H1 (cell line): ENCODE measurements around the gene CRTC3. TPM values are rescaled to one million over a fixed set of nuclear protein-coding genes. Genes with fewer than 3 reads are reported as not detected.

Experiments
- CTCF ChIA-PET: fragments of 300-600 bp; sonication (Branson Sonifier 250); formaldehyde crosslinking; loops from one replicate; lab custom pipeline; 2021; ENCODE audit not compliant: partially characterized antibody; lab: Charles Lee
- POLR2A ChIA-PET: fragments of 300-600 bp; sonication (Branson Sonifier 250); formaldehyde crosslinking; loops from one replicate; lab custom pipeline; 2021; ENCODE audit warnings: inconsistent platforms; ENCODE audit not compliant: partially characterized antibody; lab: Charles Lee
- DNase-seq, 2 experiments: peaks; one replicate each; pipeline versions ENCODE4 v3.0.0 to v3.0.0-alpha.2; 2010 to 2022; ENCODE audit warnings: low spot score in 2 of 2, low read depth in 1 of 2, mixed read lengths in 1 of 2
- FAIRE-seq: peaks from 2 replicates; lab custom pipeline; 2011; peaks lifted over from hg19 to GRCh38; lab: Jason Lieb, UNC
- H2AFZ ChIP-seq: 2 replicates; pipeline ENCODE4 v1.8.1; 2012; ENCODE audit warnings: low read length, inconsistent platforms
- H2AK5ac ChIP-seq: 2 replicates; pipeline ENCODE4 v1.6.1; 2013; ENCODE audit warnings: low read depth, low read length
- H2BK120ac ChIP-seq: replicated peaks from 2 replicates; pipeline ENCODE3; 2013; ENCODE audit warnings: low read depth, low read length, inconsistent platforms
- H2BK12ac ChIP-seq: 2 replicates; pipeline ENCODE4 v1.6.1; 2013; ENCODE audit warnings: low read depth, low read length
- H2BK15ac ChIP-seq: 2 replicates; pipeline ENCODE4 v1.6.1; 2013; ENCODE audit warnings: low read length
- H2BK20ac ChIP-seq: 2 replicates; pipeline ENCODE4 v1.6.1; 2013; ENCODE audit warnings: low read length
- H2BK5ac ChIP-seq: 2 replicates; pipeline ENCODE4 v1.6.1; 2013; ENCODE audit warnings: low read depth, low read length
- H3K14ac ChIP-seq: 2 replicates; pipeline ENCODE4 v1.6.1; 2013; ENCODE audit warnings: inconsistent platforms; ENCODE audit not compliant: insufficient read length
- H3K18ac ChIP-seq: 2 replicates; pipeline ENCODE4 v1.6.1; 2013; ENCODE audit warnings: low read length; ENCODE audit errors: extremely low read depth
- H3K23ac ChIP-seq: 2 replicates; pipeline ENCODE4 v1.6.1; 2013; ENCODE audit warnings: inconsistent platforms; ENCODE audit not compliant: insufficient read length
- H3K23me2 ChIP-seq: 2 replicates; pipeline ENCODE4 v1.6.1; 2013; ENCODE audit warnings: low read depth, low read length
- H3K27ac ChIP-seq: 2 replicates; pipeline ENCODE4 v1.6.1; 2011; ENCODE audit warnings: low read depth, low read length, inconsistent platforms
- H3K27me3 ChIP-seq, 4 experiments: replicated peaks in 1 of 4; 1 replicate in 1 of 4; 2 replicates in 3 of 4; pipeline versions ENCODE4 v1.6.1 to v1.8.1; 2011 to 2013; ENCODE audit warnings: low read length in 3 of 4, mild to moderate bottlenecking in 3 of 4, inconsistent platforms in 2 of 4, mixed read lengths in 2 of 4, moderate library complexity in 1 of 4; ENCODE audit not compliant: control insufficient read depth in 3 of 4, insufficient read depth in 3 of 4; ENCODE audit errors: extremely low read depth in 1 of 4
- H3K36me3 ChIP-seq, 4 experiments: 2 replicates each; pipeline versions ENCODE4 v1.6.1 to v1.8.1; 2011 to 2013; ENCODE audit warnings: mild to moderate bottlenecking in 4 of 4, low read length in 3 of 4, moderate library complexity in 2 of 4, control low read depth in 1 of 4, inconsistent platforms in 1 of 4; ENCODE audit not compliant: insufficient read depth in 4 of 4, control insufficient read depth in 2 of 4
- H3K4ac ChIP-seq: replicated peaks from 2 replicates; pipeline ENCODE3; 2013; ENCODE audit warnings: low read length, low read depth, mixed read lengths, inconsistent platforms; ENCODE audit not compliant: insufficient read length
- H3K4me1 ChIP-seq, 4 experiments: replicated peaks in 1 of 4; 1 replicate in 1 of 4; 2 replicates in 3 of 4; pipeline versions ENCODE4 v1.6.1 to v1.8.1; 2011 to 2013; ENCODE audit warnings: low read length in 3 of 4, inconsistent platforms in 2 of 4, mixed read lengths in 1 of 4; ENCODE audit not compliant: insufficient read depth in 4 of 4, control insufficient read depth in 3 of 4
- H3K4me2 ChIP-seq, 2 experiments: 2 replicates each; pipeline versions ENCODE4 v1.6.1 to v1.8.1; 2011 to 2013; ENCODE audit warnings: low read depth in 2 of 2, low read length in 2 of 2, control low read depth in 1 of 2, inconsistent platforms in 1 of 2, mild to moderate bottlenecking in 1 of 2; ENCODE audit not compliant: insufficient read depth in 1 of 2
- H3K4me3 ChIP-seq, 4 experiments: fragments of 200-600, 300-600 bp in 1 of 4; sonication (generic), shearing (Covaris generic), sonication (Bioruptor Twin) in 1 of 4; 2 replicates each; pipeline versions ENCODE4 v1.5.1 to v1.8.1; 2011 to 2016; ENCODE audit warnings: low read length in 4 of 4, low read depth in 3 of 4, control low read depth in 2 of 4, inconsistent platforms in 2 of 4, mild to moderate bottlenecking in 2 of 4, mixed read lengths in 1 of 4, moderate library complexity in 1 of 4; ENCODE audit not compliant: insufficient read depth in 2 of 4; ENCODE audit errors: extremely low read depth in 1 of 4
- H3K56ac ChIP-seq: replicated peaks from 2 replicates; pipeline ENCODE3; 2013; ENCODE audit warnings: low read depth, mild to moderate bottlenecking, mixed read lengths, low read length, inconsistent platforms; ENCODE audit not compliant: insufficient read length
- H3K79me1 ChIP-seq: 2 replicates; pipeline ENCODE4 v1.6.1; 2013; ENCODE audit warnings: low read depth, low read length, control low read depth
- H3K79me2 ChIP-seq, 2 experiments: 2 replicates each; pipeline versions ENCODE4 v1.6.1 to v1.8.1; 2012 to 2013; ENCODE audit warnings: low read length in 2 of 2, mild to moderate bottlenecking in 2 of 2, inconsistent platforms in 1 of 2; ENCODE audit not compliant: insufficient read depth in 2 of 2, control insufficient read depth in 1 of 2
- H3K9ac ChIP-seq, 4 experiments: replicated peaks in 1 of 4; 1 replicate in 1 of 4; 2 replicates in 3 of 4; pipeline versions ENCODE4 v1.6.1 to v1.8.1; 2011 to 2013; ENCODE audit warnings: low read depth in 3 of 4, low read length in 3 of 4, control low read depth in 2 of 4, mild to moderate bottlenecking in 2 of 4, moderate library complexity in 2 of 4, inconsistent platforms in 1 of 4; ENCODE audit errors: extremely low read depth in 1 of 4
- H3K9me3 ChIP-seq, 2 experiments: 2 replicates each; pipeline versions ENCODE4 v1.6.1 to v1.8.1; 2012 to 2013; ENCODE audit warnings: mild to moderate bottlenecking in 2 of 2, moderate library complexity in 2 of 2, control low read depth in 1 of 2, inconsistent platforms in 1 of 2, low read depth in 1 of 2, low read length in 1 of 2, mixed read lengths in 1 of 2; ENCODE audit not compliant: insufficient read depth in 2 of 2
- H4K20me1 ChIP-seq, 2 experiments: replicated peaks in 1 of 2; 2 replicates each; pipeline versions ENCODE3 to v1.8.1; 2011 to 2013; ENCODE audit warnings: inconsistent platforms in 2 of 2, low read length in 2 of 2, mild to moderate bottlenecking in 1 of 2; ENCODE audit not compliant: insufficient read depth in 2 of 2, control insufficient read depth in 1 of 2
- H4K5ac ChIP-seq: 2 replicates; pipeline ENCODE4 v1.6.1; 2013; ENCODE audit warnings: low read length, low read depth, mixed read lengths, inconsistent platforms; ENCODE audit not compliant: insufficient read length
- H4K8ac ChIP-seq: 2 replicates; pipeline ENCODE4 v1.8.0; 2013; ENCODE audit warnings: mild to moderate bottlenecking, moderate library complexity, low read length, inconsistent platforms; ENCODE audit not compliant: insufficient read depth; ENCODE audit errors: extremely low read depth
- H4K91ac ChIP-seq: replicated peaks from 2 replicates; pipeline ENCODE3; 2013; ENCODE audit warnings: low read length, mixed read lengths, inconsistent platforms; ENCODE audit not compliant: insufficient read length
- BCL11A ChIP-seq, 2 experiments: IDR thresholded peaks; one replicate each; pipeline ENCODE4 v1.6.1; 2011; ENCODE audit warnings: low read depth in 2 of 2, low read length in 2 of 2, mild to moderate bottlenecking in 2 of 2
- CREB1 ChIP-seq: IDR thresholded peaks from 2 replicates; pipeline ENCODE4 v1.6.1; 2012; ENCODE audit warnings: inconsistent platforms
- HDAC2 ChIP-seq, 2 experiments: fragments of 300-600 bp in 1 of 2; sonication (generic) in 1 of 2; IDR thresholded peaks; 2 replicates each; pipeline ENCODE4 v1.6.1; 2011 to 2012; ENCODE audit warnings: low read depth in 2 of 2, low read length in 2 of 2, mild to moderate bottlenecking in 2 of 2, moderate library complexity in 2 of 2, borderline replicate concordance in 1 of 2, inconsistent platforms in 1 of 2
- MAFK ChIP-seq: IDR thresholded peaks from 2 replicates; pipeline ENCODE4 v1.6.1; 2012; ENCODE audit warnings: low read depth, mild to moderate bottlenecking, improper control_type of control experiment, low read length
- POU5F1 ChIP-seq: IDR thresholded peaks from 2 replicates; pipeline ENCODE4 v1.6.1; 2011; ENCODE audit warnings: low read depth, mild to moderate bottlenecking, low read length, moderate library complexity
- SAP30 ChIP-seq: fragments of 300-600 bp; sonication (generic); IDR thresholded peaks from 2 replicates; pipeline ENCODE4 v1.7.1; 2012; ENCODE audit warnings: low read length, moderate library complexity, mild to moderate bottlenecking, inconsistent platforms; ENCODE audit not compliant: insufficient read depth, insufficient replicate concordance
- SIN3A ChIP-seq, 2 experiments: IDR thresholded peaks in 1 of 2; conservative IDR thresholded peaks in 1 of 2; 2 replicates each; pipeline ENCODE4 v1.6.1; 2011 to 2012; ENCODE audit warnings: low read length in 2 of 2, improper control_type of control experiment in 1 of 2, low read depth in 1 of 2, mild to moderate bottlenecking in 1 of 2
- SUZ12 ChIP-seq: fragments of 200-600 bp; sonication (generic); IDR thresholded peaks from 2 replicates; pipeline ENCODE4 v1.6.1; 2012; ENCODE audit warnings: mild to moderate bottlenecking, inconsistent platforms, low read length, moderate library complexity, mixed read lengths
- TAF7 ChIP-seq: optimal IDR thresholded peaks from 2 replicates; pipeline ENCODE3; 2011; ENCODE audit warnings: low read depth, mild to moderate bottlenecking, inconsistent platforms, low read length, moderate library complexity, borderline replicate concordance
- TEAD4 ChIP-seq: IDR thresholded peaks from 2 replicates; pipeline ENCODE4 v1.6.1; 2012; ENCODE audit warnings: low read depth, low read length, inconsistent platforms, mixed read lengths
- WGBS, 2 experiments: shearing (Covaris generic) in 1 of 2; methylation state at CpG; one replicate each; pipeline versions ENCODE4 v1.1.6 to v1.1.7; 2013 to 2015; ENCODE audit warnings: low lambda C conversion rate in 2 of 2, mixed read lengths in 2 of 2, inconsistent platforms in 1 of 2, low coverage in 1 of 2, missing lambda C conversion rate in 1 of 2; ENCODE audit not compliant: insufficient replicate concordance in 2 of 2, insufficient coverage in 1 of 2, insufficient read length in 1 of 2; ENCODE audit errors: extremely low coverage in 1 of 2, missing lambda C conversion rate in 1 of 2; 5-methylcytosine and 5-hydroxymethylcytosine counted together
- polyA plus RNA-seq, 7 experiments: library from polyadenylated mRNA; depleted of rRNA in 3 of 7; stranded (reverse) in 5 of 7; unstranded in 2 of 7; fragments of >200 nt in 5 of 7; fragments of 200-250 nt in 2 of 7; gene quantifications; 1 replicate in 5 of 7; 2 replicates in 1 of 7; 4 replicates in 1 of 7; pipeline versions ENCODE4 v1.2.1 to v1.2.3, GENCODE V29; 2011 to 2013; ENCODE audit warnings: missing spikeins in 2 of 7, mixed read lengths in 2 of 7
- total RNA-seq: library from RNA; stranded (reverse); fragmentation: NEBNext Ultra II Directional; extraction: Animal tissue kit (Norgen Biotek cat#: 25700); gene quantifications from 2 replicates; pipeline ENCODE4 v1.2.1, GENCODE V29; 2021

Gene CRTC3
- total and polyA plus RNA-seq, 2 of the 8 experiments (the other 6 are each of a cell fraction or from before 2014, with no cell fraction given), result 5.0 to 5.3 TPM

- Histone ChIP-seq H2BK5ac (no peak overlapping the region), H2BK20ac (no peak overlapping the region), H3K56ac (no peak overlapping the region), H2BK12ac (no peak overlapping the region), H4K5ac (no peak overlapping the region), H3K23me2 (peaks cover 2% of the 10 kb centered on the region; the same call in 1 of the 2 replicates), H3K27ac (no peak overlapping the region), H3K14ac (no peak overlapping the region), H3K27me3 (no peaks in the 10 kb centered on the region; a peak in 1 of 7 replicates), H3K79me2 (no peaks in the 10 kb centered on the region), H4K91ac (peak overlapping the region; percentile 23), H3K4ac (no peak overlapping the region), H3K4me2 (no peak overlapping the region), H4K20me1 (no peaks in the 10 kb centered on the region), H2AFZ (no peak overlapping the region), H2AK5ac (no peak overlapping the region), H2BK120ac (no peak overlapping the region), H3K36me3 (no peaks in the 10 kb centered on the region), H3K4me3 (no peak overlapping the region), H3K9me3 (no peaks in the 10 kb centered on the region; a peak in 1 of 4 replicates), H3K18ac (no peak overlapping the region; the same call in 1 of the 2 replicates), H3K9ac (no peak overlapping the region), H3K79me1 (no peaks in the 10 kb centered on the region), H3K23ac (no peak overlapping the region), H2BK15ac (no peak overlapping the region), H4K8ac (no peak overlapping the region; the same call in 1 of the 2 replicates), H3K4me1 (peaks cover 0 to 6% (median 0%) of the 10 kb centered on the region in 4 experiments; a peak in 4 of 7 replicates)
- 89% methylated on average over 16 of the region's 16 CpGs; no CpG with 5 or more reads in 1 of the 2 experiments for WGBS, 2 experiments
- ChIA-PET POLR2A (interaction anchor here (0.6 to 1.6 kb wide), 2 partner anchors 9 to 11 kb away, joined by 3 read pairs; no protein-coding TSS in a partner anchor), CTCF (interaction anchor here (0.6 to 5.4 kb wide), 14 partner anchors 12 to 349 kb away, joined by 3 to 17 read pairs (median 4); partner anchors contain the start of genes FES and UNC45A)
- FAIRE-seq (no peak), DNase-seq (no peak)
- no peak for TF ChIP-seq MAFK
- TF ChIP-seq POU5F1, result no peak
- no peak for TF ChIP-seq BCL11A (IDR thresholded peaks at IDR 0.05; ENCODE audit: low read depth in 2 of 2, low read length in 2 of 2)
- TF ChIP-seq SAP30, result no peak
- TF ChIP-seq TAF7, result no peak
- no peak for TF ChIP-seq HDAC2 (IDR thresholded peaks at IDR 0.05; ENCODE audit: borderline replicate concordance in 1 of 2, low read depth in 2 of 2, low read length in 2 of 2)
- no peak for TF ChIP-seq CREB1
- no peak for TF ChIP-seq TEAD4
- no peak for TF ChIP-seq SIN3A (conservative IDR thresholded peaks at IDR 0.05 in 1 of 2, IDR thresholded peaks at IDR 0.05 in 1 of 2; ENCODE audit: low read depth in 1 of 2, low read length in 2 of 2)
- no peak for TF ChIP-seq SUZ12
Measured at GRCh38 chr15:90641581-90642463, 112.1 kb downstream of the CRTC3 start.
